GM23248 (cell line): ENCODE results near the gene CREB5.

Source experiments
- EZH2 ChIP-seq: fragments of 200-600 bp; sonication (generic); IDR thresholded peaks from 2 replicates; pipeline ENCODE4 v1.6.1; 2018; ENCODE audit warnings: antibody characterized with exemption, mild to moderate bottlenecking; ENCODE audit not compliant: insufficient read depth, poor library complexity, severe bottlenecking
- EZH2phosphoT487 ChIP-seq: fragments of 200-600 bp; sonication (generic); IDR thresholded peaks from 2 replicates; pipeline ENCODE4 v1.6.1; 2018; ENCODE audit warnings: antibody characterized with exemption, moderate library complexity, mild to moderate bottlenecking, low read depth; ENCODE audit not compliant: insufficient read depth

DNA sequence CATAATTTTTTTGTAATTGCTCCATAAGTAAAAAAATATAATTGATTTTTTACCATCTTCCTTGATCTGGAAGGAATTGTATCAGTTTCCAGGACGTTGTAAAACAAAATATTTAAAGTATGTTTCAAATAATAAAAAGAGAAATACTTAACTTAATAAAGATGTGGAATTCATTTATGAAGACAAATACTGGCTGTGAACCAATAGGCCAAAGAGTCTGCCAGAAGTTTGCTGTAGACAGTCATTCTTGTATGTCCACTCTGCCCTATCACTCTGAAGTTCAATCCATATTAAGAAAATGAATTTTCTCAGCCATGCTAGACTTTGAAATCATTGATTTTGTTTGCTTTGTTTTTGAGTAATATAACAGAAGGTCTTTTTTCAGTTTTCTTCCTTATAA is 289.4 kb downstream of the CREB5 start:
- TF ChIP-seq EZH2phosphoT487 (no peak), EZH2 (no peak)
